ENCODE results near the gene PEPD.

DNA sequence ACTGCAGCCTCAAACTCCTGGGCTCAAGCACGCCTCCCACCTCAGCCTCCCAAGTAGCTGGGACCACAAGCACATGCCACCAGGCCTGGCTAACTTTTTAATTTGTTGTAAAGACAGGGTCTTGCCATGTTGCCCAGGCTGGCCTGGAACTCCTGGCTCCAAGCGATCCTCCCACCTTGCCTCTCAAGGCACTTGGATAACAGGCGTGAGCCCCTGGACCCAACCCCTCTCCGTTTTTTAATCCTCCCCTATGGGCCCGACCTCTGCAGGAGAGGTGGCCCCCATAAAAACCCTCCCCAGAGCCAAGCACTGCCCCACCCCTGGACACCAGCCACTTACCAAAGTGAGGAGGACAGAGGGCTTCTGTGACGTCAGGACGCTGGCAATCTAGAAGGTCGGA lies 28.6 kb downstream of the PEPD start:
- no peak for TF ChIP-seq POLR2A (IDR thresholded peaks at IDR 0.05)
- TF ChIP-seq, protein P1, sequence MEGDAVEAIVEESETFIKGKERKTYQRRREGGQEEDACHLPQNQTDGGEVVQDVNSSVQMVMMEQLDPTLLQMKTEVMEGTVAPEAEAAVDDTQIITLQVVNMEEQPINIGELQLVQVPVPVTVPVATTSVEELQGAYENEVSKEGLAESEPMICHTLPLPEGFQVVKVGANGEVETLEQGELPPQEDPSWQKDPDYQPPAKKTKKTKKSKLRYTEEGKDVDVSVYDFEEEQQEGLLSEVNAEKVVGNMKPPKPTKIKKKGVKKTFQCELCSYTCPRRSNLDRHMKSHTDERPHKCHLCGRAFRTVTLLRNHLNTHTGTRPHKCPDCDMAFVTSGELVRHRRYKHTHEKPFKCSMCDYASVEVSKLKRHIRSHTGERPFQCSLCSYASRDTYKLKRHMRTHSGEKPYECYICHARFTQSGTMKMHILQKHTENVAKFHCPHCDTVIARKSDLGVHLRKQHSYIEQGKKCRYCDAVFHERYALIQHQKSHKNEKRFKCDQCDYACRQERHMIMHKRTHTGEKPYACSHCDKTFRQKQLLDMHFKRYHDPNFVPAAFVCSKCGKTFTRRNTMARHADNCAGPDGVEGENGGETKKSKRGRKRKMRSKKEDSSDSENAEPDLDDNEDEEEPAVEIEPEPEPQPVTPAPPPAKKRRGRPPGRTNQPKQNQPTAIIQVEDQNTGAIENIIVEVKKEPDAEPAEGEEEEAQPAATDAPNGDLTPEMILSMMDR (IDR thresholded peaks at IDR 0.05): no peak
- no peak for TF ChIP-seq EP300 (IDR thresholded peaks at IDR 0.05)

All from tibial nerve (tissue), 4 donors.